A673 (cell line): Measurements from ENCODE around the gene CRNKL1.

Source experiments
- CTCF ChIP-seq: fragments of 300-800, 200-600 bp; sonication (generic); conservative IDR thresholded peaks from 2 replicates; pipeline ENCODE4 v1.5.1; 2017; ENCODE audit warnings: low read depth, mild to moderate bottlenecking, antibody characterized with exemption, low read length, moderate library complexity, mixed read lengths
- EZH2 ChIP-seq: fragments of 200-600 bp; sonication (generic); IDR thresholded peaks from 2 replicates; pipeline ENCODE4 v1.6.1; 2017; ENCODE audit warnings: borderline replicate concordance, low read depth, mild to moderate bottlenecking, mixed read lengths, antibody characterized with exemption, low read length; ENCODE audit not compliant: poor library complexity, severe bottlenecking

GRCh38 chr20:20089939-20090338 is 37.7 kb upstream of the CRNKL1 start:
- TF ChIP-seq CTCF: no peak
- no peak for TF ChIP-seq EZH2
